NCI-H146 treated with DMSO at 0.1 percent for 48 hours (cell line): ENCODE measurements around the gene ANO1.
"Not testable (repeated sequence)": the region's sequence is repeated elsewhere in the genome, so short reads cannot be mapped to it uniquely, and the experiment has no call there.

Experiments
- DNase-seq: peaks from one replicate; lab custom pipeline; 2025; ENCODE audit not compliant: unreplicated experiment; lab: John Stamatoyannopoulos, UW

ANO1 gene

DNA sequence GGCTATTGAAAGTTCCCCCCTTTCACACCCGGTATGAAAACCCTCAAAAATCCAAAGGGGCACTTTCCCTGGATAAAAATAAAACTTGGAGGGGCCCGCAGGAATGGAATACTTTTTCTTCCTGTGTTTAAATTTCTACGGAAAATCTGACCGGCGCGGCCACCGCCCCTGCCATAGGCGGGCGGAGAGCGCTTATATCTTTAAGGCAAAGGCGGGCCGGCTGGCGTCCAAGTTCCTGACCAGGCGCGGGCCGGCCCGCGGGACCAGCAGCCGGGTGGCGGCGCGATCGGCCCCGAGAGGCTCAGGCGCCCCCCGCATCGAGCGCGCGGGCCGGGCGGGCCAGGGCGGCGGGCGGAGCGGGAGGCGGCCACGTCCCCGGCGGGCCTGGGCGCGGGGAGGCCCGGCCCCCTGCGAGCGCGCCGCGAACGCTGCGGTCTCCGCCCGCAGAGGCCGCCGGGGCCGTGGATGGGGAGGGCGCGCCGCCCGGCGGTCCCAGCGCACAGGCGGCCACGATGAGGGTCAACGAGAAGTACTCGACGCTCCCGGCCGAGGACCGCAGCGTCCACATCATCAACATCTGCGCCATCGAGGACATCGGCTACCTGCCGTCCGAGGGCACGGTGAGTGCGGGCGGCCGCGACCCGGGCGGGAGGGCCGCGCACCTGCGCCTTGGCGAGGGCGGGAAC lies at the start of gene ANO1:
Gene ANO1, plus strand, starts transcription at position 223 of the 686 bp plus-strand sequence. Its CDS starts 290 bp downstream, at position 513.
- no peak for DNase-seq

DNA sequence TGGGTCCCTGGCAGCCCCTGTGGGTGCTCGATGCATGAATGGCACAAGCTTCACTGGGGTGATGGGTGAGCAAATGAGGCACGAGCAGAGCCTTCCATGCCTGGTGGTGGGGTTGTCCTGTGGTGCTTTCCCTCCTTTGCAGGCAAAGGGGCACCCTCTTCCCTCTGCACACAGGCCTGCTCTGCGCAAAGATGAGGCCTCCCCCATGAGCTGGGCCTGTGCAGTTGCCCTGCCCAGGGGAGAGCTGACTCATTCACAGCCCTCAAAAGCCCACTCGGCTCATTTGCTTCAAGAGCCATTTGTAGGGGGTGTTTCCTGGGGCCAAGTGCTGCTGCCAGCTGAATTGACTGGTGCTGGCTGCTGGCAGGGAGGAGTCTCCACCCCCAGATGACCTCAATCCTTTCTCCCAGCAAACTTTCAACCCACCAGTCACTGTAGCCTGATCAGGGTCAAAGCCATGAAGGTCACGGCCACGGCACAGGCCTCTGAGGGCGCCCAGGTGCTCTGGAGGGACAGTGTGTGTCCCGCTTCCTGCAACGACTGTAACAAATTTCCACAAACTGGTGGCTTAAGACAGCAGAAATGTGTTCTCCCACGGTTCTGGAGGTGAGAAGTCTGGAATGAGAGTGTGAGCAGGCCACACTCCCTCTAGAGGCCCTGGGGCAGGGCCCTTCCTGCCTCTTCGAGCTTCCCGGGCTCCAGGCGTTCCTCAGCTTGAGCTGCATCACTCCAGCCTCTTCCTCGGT lies 48.8 kb upstream of the ANO1 start:
- DNase-seq, result no peak

DNA sequence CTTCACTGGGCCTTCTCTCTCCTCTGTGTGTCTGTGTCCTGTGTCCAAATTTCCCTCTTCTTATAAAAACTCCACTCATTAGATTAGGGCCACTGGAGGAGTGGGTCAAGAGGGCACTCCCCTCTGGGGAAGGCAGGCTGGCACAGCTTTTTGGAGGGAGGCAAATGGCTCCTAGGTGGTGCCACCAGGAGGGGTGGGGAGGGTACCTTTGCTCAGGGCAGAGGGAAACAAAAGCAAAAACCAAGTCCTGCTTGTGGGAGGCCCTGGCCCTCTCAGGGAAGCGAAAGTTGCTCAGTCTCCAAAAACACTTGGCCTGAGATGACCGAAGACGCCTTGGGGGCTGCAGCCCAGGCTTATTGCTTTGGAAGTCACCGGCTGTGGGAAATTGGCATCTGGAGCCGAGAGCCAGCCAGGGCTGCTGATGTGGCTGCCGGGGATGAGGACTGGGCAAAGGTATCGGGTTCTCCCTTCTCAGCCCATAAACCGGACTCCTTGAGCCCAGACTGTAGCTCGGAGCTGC lies 48.2 kb upstream of the ANO1 start:
- DNase-seq, result no peak

DNA sequence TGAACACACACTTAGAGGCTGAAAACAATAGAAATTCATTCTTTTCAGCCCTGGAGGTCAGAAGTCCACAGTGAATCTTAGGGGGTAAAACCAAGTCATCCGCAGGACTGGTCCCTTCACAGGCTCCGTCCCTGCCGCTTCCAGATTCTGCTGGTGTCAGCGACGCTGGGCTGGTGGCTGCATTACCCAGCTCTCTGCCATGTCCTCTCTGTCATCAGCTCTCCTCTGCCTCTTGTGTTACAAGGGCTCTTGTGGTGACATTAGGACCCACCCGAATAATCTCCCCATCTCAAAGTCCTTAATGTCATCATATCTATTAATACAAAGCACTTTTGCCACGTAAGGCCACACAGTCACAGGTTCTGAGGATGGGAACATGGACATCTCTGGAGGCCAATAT lies 47.7 kb upstream of the ANO1 start:
- no peak for DNase-seq

DNA sequence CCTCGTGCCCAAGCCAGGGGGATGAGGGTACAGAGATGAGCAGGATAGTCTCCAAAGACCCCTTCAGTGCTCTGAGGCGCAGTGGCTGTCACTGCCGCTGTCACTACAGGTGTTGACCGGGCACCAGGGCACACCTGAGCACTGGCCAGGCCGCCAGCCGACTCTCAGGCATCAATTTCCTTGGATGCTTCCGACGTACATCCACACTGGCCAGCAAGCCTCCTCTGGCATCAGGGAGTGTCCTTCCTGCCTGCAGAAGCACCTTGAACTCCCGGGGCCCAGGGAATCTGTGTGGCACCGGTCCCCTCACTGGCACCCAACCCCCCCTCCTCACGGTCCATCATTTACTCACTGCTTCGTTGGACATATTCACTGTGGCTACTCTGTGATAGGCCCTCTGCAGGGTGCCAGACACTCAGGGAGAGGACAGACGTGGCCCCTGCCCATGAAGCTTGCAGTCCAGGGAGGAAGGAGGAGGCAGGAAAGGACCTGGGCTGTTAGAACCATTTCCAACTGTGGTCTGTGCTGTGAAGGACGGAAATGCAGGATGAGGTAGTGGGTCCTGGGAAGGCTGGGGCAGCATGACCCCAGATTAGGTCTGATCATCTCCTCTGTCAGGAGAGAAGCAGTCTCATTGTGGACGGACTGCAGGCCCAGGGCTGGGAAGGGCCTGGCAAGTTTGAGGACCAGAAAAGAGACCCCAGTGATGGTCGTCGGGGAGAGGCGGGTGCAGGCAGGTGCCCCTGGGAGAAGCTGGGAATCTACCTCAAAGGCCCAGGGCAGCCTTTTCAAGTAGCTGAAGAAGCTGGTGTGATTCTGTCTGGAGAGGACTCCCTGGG lies 46.3 kb upstream of the ANO1 start:
- no peak for DNase-seq

DNA sequence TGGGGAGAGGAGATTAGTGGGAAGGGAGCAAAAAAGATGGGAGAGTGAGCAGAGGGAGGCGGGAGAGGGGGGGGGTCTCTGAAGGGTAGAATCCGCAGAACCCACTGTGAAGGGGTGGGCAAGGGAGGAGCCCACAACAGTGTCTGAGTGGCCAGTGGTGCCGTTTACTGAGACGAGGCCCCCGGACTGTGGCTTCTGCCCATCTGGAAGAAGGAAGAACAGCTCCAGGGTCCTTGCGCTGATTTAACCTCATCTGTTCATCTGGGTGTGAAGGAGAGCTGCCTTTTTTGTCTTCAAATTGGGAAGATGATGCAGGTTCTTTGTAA lies 45.7 kb upstream of the ANO1 start:
- DNase-seq, result no peak

DNA sequence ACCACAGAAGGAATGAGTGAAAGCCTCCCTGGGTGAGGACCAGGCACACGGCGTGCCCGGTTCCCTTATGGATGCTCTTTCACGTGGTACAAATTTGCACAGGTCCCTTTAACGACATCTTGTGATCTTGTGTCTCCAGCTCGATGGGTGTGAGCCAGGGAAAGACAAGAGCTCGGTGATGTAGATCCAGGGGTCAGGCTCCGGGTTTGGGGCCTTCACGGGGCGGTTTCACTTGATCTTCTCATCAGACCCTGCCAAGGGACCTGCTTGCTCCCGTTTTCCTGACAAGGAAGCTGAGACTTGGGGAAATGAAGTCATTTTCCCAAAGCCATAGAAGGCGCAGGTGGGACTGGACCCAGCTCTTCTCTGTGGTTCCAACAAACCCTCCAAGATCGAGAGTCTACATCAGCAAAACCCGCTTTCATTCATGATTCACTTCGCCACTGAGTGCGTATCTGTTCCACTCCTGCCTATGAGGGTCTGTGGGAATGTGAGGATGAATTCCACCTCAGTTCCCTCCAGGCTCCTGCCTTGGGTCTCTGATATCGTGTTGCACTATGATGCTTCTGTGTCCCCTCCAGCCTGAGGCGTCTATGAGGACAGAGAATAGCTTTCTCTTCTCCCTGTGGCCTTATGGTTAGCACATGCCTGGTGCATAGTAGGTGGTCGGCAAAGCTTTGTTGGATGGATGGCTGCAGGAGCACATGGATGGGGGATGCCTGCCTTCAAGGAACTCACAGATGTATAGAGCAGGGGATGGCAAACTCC lies 45.0 kb upstream of the ANO1 start:
- DNase-seq, result no peak

DNA sequence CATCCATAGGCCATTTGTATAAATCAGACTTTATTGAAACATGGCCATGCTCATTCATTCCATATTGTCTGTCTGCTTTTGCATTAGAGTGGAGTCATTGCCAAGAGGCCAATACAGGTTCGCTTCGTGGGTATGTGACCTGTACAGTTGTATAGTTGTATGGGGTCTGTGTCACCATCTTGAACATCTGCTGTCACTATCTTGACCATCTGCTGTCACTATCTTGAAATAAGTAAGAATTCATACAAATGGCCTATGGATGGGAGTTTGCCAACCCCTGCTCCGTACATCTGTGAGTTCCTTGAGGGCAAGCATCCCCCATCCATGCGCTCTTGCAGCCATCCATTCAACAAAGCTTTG lies 44.4 kb upstream of the ANO1 start:
- no peak for DNase-seq

DNA sequence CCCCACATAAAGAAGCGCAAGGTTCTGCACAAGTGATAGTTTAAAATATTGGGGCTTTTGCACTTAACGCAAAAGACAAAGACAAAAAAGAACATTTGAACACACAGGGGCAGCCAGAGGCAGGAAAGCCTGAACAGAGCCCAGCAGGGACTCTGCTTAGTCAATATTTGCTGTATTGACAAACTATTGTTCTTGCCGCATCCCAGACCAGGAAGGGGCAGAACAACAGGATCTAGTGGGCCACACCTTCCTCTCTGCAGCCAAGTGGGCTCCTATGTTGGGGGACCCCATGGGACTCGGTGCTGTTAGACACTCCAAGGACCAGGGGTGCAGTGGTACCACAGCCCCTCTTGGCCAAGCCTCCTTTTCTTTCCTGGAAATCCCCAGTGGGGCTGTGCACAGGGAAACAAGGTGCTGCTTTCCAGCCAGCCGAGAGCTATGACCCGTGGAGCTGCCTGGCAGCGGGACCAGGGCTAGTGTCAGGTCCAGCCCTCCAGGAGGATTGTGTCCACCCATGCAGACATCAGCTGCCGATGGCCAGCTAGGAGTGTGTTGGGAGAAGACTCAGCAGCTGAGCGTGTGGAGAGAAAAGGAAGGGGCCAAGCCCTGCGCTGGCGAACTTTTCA lies 43.3 kb upstream of the ANO1 start:
- no peak for DNase-seq

DNA sequence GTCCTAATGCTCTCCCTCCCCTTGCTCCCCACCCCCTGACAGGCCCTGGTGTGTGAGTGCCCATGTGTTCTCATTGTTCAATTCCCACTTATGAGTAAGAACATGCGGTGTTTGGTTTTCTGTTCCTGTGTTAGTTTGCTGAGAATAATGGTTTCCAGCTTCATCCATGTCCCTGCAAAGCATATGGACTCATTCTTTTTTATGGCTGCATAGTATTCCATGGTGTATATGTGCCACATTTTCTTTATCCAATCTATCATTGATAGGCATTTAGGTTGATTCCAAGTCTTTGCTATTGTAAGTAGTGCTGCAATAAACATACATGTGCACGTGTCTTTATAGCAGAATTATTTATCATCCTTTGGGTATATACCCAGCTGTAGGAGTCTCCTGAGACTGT lies 42.5 kb upstream of the ANO1 start:
- DNase-seq, result not testable (repeated sequence)

DNA sequence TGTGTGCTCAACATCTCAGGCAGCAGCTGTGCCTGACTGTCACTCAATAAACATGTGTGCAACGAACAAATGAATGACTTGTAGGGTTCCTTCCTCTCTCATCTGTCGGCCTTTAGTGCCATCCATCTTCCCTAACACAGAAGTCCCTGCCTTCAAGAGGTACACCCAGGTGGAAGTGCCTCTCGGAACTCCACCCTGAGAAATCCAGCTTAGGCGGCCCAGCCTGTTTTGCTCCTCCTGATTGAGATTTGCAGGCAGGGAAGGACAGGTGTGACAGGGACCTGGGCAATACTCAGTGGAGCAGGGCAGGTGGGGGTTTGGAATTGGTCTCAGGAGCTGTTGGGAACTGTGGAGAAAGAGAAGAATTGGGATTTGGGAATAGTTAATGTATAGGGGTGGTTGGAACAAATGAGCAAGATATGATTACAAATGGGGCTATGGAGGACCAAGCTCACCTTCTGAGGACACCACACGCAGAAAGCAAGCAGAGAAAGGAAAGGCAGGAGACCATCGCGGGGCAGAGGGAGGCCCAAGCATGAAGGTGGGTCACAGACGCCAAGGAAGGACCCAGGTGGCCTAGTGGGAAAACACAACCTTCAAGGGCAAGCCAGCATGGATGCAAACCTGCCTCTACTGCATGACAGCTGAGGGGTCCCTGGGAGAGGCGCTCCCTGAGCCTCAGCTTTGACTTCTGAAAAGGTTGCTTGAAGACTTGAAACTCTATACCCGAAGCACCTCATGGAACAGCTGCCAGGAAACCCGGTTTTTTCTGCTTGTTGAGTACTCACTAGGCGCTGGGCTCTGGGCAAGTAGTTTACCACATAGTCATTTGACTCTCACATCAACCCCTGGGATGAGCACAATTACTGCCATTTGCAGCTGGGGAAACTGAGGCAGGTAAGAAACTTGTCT lies 40.9 kb upstream of the ANO1 start:
- DNase-seq, result no peak

DNA sequence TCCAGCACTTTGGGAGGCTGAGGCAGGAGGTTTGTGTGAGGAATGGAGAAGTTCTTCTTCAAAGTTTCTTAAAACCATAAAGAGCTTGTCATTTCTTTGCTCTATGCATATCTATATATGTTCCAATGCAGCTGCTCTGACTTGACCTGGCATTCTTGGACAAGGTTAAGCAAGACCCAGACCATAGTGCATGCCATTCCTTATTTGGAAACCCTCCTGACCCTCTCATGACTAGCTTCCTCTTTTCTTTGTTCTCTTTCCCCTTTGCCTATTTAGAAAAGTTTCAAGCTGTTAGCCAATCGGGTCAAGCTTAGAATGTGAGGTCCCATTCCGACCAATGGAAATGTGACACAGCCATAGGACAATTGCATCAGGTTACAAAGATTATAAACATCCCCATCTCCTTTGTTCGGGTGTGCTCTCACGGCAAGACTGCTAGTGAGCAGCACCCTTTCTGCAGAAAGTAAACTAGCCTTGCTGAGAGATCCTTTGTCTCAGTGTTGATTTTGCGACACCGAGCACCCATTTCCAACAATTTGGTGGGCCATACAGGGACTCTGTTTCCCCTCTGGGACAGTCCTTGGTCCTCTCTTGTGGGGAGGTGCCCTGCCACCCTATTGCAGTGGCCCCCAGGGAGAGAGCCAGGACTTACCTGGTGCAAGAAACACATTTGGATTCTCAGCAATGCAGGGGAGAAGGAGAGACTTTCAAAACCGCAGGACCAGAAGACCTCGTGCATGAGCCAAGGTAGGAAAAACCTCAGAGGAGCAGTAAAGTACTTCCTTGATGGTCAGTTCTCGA lies 39.9 kb upstream of the ANO1 start:
- no peak for DNase-seq

DNA sequence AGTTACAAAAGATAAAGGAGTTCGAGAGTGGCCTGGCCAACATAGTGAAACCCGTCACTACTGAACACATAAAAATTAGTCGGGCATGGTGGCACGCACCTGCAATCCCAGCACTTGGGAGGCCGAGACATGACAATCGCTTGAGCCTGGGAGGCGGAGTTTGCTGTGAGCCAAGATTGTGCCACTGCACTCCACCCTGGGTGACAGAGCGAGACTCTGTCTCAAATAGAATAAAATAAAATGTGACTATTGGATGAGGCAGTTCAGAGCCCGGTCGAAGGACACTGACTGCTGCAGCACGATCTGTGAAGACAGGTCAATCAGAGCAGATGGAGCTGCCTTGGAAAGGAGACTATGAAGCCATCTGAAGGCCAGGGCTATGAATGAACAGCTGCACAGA lies 37.7 kb upstream of the ANO1 start:
- no peak for DNase-seq

DNA sequence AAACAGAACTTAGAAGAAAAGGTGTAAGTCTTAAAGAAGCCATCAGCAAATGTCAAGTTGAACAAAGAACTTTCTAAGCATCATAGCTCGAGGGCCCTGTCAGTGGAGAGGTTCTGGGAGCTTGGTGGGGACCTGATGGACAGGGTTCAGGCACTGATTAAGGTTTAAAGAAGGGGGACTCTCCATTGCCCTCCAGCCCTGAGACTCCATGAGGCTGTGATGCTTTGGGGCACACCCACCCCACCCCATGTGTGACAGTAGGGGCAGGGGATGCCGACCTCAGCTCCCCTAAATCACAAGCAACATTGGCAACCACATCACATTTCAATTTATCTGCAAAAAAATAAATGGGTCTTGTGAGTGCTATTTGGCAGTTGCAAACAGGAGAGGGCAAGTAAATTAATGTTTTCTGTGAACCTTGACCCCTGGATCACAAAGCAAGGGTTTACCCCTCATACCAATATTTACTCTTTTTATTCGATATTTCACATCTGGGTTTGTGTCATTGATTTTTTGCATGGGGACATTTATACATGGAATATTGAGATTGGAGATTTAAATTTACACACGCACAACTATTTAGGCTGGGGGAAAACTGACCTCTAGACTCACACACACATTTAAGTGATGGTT lies 37.1 kb upstream of the ANO1 start:
- no peak for DNase-seq

DNA sequence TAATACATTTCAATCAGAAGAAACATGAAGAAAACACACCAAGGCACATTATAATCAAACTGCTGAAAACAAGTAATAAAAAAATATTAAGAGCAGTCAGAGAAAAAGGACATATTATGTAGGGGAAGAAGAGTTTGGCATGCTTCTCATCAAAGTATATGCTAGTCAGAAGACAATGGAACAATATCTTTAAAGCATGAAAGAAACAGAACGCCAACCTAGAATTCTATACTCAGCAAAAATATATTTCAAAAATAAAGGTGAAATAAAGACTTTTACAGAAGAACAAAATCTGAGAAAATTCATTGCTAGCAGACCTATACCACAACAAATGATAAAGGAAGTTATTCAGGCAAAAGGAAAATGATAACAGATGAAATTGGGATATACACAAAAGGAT lies 34.6 kb upstream of the ANO1 start:
- DNase-seq, result no peak

DNA sequence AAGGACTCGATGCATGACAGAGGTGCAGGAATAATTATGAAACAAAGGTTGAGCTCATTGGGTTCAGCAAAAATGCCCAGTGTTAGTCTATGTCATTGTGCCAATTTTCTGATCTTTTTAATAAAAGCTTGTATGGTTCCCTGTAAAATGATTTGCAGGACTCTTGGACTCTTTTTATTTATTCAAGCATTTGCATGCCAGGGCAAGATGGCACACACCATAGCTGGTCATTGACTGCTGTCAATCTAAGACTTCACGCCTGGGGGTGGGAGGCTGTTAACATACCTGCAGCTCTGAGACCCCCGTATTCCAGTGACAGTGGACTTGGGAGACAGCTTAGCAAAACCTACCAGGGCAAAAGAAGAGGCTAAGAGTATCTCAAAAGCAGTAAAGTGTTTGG lies 32.0 kb upstream of the ANO1 start:
- no peak for DNase-seq

DNA sequence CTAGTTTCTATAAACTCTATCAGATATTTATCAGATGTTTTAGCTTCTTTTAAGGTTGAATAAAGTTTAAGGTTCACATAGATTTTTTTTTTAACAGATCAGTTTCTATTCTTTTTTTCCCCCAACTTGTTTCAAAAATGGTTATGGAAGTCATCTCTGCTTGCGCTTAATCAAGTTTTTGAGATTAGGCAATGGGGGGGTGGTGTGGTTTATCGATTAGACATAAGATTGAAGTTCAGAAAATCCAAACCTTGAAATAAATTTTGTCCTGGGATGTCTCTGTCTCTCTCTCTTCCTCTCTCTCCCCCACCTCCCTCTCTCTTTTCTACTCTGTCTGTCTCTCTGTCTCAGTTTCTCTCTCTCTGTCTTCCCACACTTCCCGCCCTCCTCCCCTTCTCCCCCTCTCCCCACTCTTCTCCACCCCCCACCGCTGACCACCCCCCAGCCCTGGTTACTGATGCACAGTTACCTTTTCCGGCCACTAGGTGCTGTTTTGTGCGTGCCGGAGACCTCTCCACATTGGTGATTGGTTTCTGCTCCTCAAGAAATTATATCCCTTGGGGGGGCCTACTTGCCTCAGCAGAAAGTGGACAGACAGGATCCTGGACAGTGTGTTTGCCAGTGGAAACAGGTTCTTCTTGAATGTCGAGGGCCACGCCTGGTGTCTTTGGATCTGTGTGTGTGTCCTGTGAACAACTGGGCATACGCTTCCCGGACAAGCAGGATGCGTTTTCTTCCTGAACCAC lies 29.7 kb upstream of the ANO1 start:
- DNase-seq, result no peak

DNA sequence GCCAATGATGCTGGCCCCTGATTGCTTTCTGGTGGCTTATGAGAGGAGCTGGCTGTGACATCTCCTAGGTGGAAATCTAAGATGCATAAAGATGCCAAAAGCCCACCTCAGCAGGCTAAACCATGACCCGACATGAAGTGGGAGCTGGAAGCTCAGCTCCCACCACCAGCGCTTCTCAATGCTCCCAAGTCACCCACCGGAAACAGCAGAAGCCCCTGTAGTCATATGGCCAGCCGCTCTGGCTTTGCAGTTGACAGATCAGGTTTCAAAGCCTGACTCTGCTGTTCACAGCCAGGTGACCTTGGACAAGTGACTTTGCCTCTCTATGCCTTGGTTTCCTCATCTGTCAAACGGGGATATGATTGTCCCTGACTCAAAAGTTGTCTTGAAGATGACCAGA lies 29.1 kb upstream of the ANO1 start:
- no peak for DNase-seq
